K562 (cell line): ENCODE measurements around the gene MPC2. TPM values are rescaled to one million over a fixed set of nuclear protein-coding genes. Genes with fewer than 3 reads are reported as not detected.

ENCODE experiments used
- CBX3 ChIP-seq, 2 experiments: IDR thresholded peaks; 1 replicate in 1 of 2; 2 replicates in 1 of 2; pipeline ENCODE4 v1.6.1; 2012; ENCODE audit warnings: inconsistent platforms in 2 of 2, low read length in 2 of 2, borderline replicate concordance in 1 of 2, control low read depth in 1 of 2
- CHAMP1 ChIP-seq: fragments of 450-650 bp; IDR thresholded peaks from 2 replicates; pipeline ENCODE4 v1.6.1; 2016; ENCODE audit warnings: mild to moderate bottlenecking
- FOXA1 ChIP-seq: fragments of 450-650 bp; IDR thresholded peaks from 2 replicates; pipeline ENCODE4 v1.6.1; 2016; ENCODE audit warnings: mild to moderate bottlenecking, borderline replicate concordance
- FOXM1 ChIP-seq, 2 experiments: fragments of 450-650 bp in 1 of 2; sonication (generic) in 1 of 2; formaldehyde crosslinking in 1 of 2; IDR thresholded peaks; 2 replicates each; pipeline versions ENCODE4 v1.6.1 to v1.9.0; 2017 to 2022; ENCODE audit warnings: low read depth in 2 of 2, mild to moderate bottlenecking in 2 of 2, missing genetic modification reagents in 1 of 2, moderate library complexity in 1 of 2
- GABPA ChIP-seq: fragments of 200-800 bp; sonication (Bioruptor generic); conservative IDR thresholded peaks from 2 replicates; pipeline ENCODE4 v1.6.1; 2016; ENCODE audit warnings: low read depth, missing genetic modification characterization, missing compliant biosample characterization
- GTF3C2 ChIP-seq: IDR thresholded peaks from 3 replicates; pipeline ENCODE4 v1.6.1; 2011; ENCODE audit warnings: borderline replicate concordance, mild to moderate bottlenecking, moderate library complexity; ENCODE audit not compliant: insufficient read length; ENCODE audit errors: extremely low read depth
- HMBOX1 ChIP-seq: sonication (generic); IDR thresholded peaks from 2 replicates; pipeline ENCODE4 v1.6.1; 2016
- MITF ChIP-seq: IDR thresholded peaks from 2 replicates; pipeline ENCODE4 v1.6.1; 2014; ENCODE audit warnings: antibody characterized with exemption
- NFE2 ChIP-seq: IDR thresholded peaks from 2 replicates; pipeline ENCODE4 v1.6.1; 2014; ENCODE audit warnings: antibody characterized with exemption, low read depth
- OTX1 ChIP-seq: fragments of 450-650 bp; formaldehyde crosslinking; IDR thresholded peaks from 2 replicates; pipeline ENCODE4 v1.4.0; 2022; ENCODE audit warnings: mild to moderate bottlenecking
- RBM34 ChIP-seq: fragments of 200-400 bp; formaldehyde crosslinking; IDR thresholded peaks from 2 replicates; pipeline ENCODE4 v1.6.1; 2018; ENCODE audit warnings: low read length, borderline replicate concordance; ENCODE audit not compliant: insufficient read depth
- TBL1XR1 ChIP-seq, 2 experiments: IDR thresholded peaks; 2 replicates each; pipeline ENCODE4 v1.6.1; 2012; ENCODE audit warnings: improper control_type of control experiment in 2 of 2, low read length in 2 of 2, mild to moderate bottlenecking in 1 of 2
- ZNF175 ChIP-seq: fragments of 200-800 bp; sonication (Bioruptor generic); IDR thresholded peaks from 2 replicates; pipeline ENCODE4 v1.6.1; 2016; ENCODE audit warnings: low read depth, mild to moderate bottlenecking, missing genetic modification characterization, missing compliant biosample characterization
- ZNF217 ChIP-seq: sonication (generic); formaldehyde crosslinking; IDR thresholded peaks from 2 replicates; pipeline ENCODE4 v1.8.0; 2022; ENCODE audit warnings: mild to moderate bottlenecking, missing genetic modification reagents
- ZNF3 ChIP-seq: fragments of 250-450 bp; sonication (Bioruptor Pico); IDR thresholded peaks from 2 replicates; pipeline ENCODE4 v1.5.0; 2021; ENCODE audit warnings: mild to moderate bottlenecking, moderate library complexity
- ZNF398 ChIP-seq: fragments of 250-450 bp; sonication (Bioruptor Pico); IDR thresholded peaks from 2 replicates; pipeline ENCODE4 v1.8.0; 2021; ENCODE audit warnings: moderate library complexity, mild to moderate bottlenecking, inconsistent platforms
- polyA plus RNA-seq, 8 experiments: library from polyadenylated mRNA; depleted of rRNA in 4 of 8; stranded (reverse) in 5 of 8; unstranded in 3 of 8; fragments of >200 nt; fragmentation: Nextera tagmentation in 2 of 8; fragmentation: Illumina TruSeq in 1 of 8; extraction: Ambion mirVana in 2 of 8; extraction: Trizol in 1 of 8; gene quantifications; 2 replicates each; pipeline versions ENCODE4 v1.2.1 to v1.2.3, GENCODE V29; 2011 to 2014; ENCODE audit warnings: inconsistent platforms in 1 of 8, missing spikeins in 1 of 8
- total RNA-seq, 7 experiments: library from RNA; depleted of rRNA in 6 of 7; stranded (reverse); fragments of >200 nt in 6 of 7; fragmentation: Illumina TruSeq in 2 of 7; extraction: Trizol in 2 of 7; gene quantifications; 2 replicates each; pipeline versions ENCODE4 v1.2.1 to v1.2.3, GENCODE V29; 2011 to 2021; ENCODE audit warnings: low replicate concordance in 1 of 7

MPC2 gene
- total and polyA plus RNA-seq, 9 of the 15 experiments (the other 6 are each of a cell fraction or from before 2014, with no cell fraction given) = 70.7 to 179 (median 144) TPM

- TF ChIP-seq NFE2 (0 out of 2 replicates have a peak, but pooled peaks have one; percentile 6), OTX1 (CRISPR knock-in tag) (no peak), MITF (no peak), ZNF3 (no peak), RBM34 (no peak), GTF3C2 (no peak), TBL1XR1 (IDR thresholded peaks at IDR 0.05; ENCODE audit: low read length in 2 of 2) (peak in 1 of 2 experiments; percentile 39; a peak in 1 of 4 replicates), FOXA1 (no peak), ZNF217 (CRISPR knock-in tag) (no peak), GABPA (tag) (no peak), FOXM1 (IDR thresholded peaks at IDR 0.05; ENCODE audit: low read depth) (peak; percentile 36; the same call in 1 of the 2 replicates), FOXM1 (CRISPR knock-in tag; IDR thresholded peaks at IDR 0.05; ENCODE audit: low read depth) (no peak), ZNF175 (CRISPR knock-in tag) (no peak), CBX3 (IDR thresholded peaks at IDR 0.05; ENCODE audit: borderline replicate concordance in 1 of 2, low read length in 2 of 2) (no peak), CHAMP1 (no peak), HMBOX1 (peak; percentile 71; the same call in 1 of the 2 replicates), ZNF398 (no peak)
Observed at GRCh38 chr1:167936930-167937708, at the start of gene MPC2 (continued).
